ENCODE measurements around the gene SPEM1. TPM values are rescaled to one million over a fixed set of nuclear protein-coding genes. Genes with fewer than 3 reads are reported as not detected.

Gene SPEM1, protein sequence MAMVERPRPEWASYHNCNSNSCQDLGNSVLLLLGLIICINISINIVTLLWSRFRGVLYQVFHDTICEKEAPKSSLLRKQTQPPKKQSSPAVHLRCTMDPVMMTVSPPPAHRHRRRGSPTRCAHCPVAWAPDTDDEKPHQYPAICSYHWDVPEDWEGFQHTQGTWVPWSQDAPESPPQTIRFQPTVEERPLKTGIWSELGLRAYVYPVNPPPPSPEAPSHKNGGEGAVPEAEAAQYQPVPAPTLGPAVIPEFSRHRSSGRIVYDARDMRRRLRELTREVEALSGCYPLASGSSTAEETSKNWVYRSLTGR
- total RNA-seq = not detected
- under 1 TPM in 1 of 3 donors, not detected in 2; 0.20 TPM for polyA plus RNA-seq
- long read RNA-seq, donor 1 = 0 reads
- long read RNA-seq, donor 2 = 0 reads
- long read RNA-seq, donor 3 = 0 reads
- long read RNA-seq, donor 4 = 0 reads
- long read RNA-seq, donor 5 = 0 reads
- long read RNA-seq, donor 6 = 0 reads
- long read RNA-seq, donor 7 = 0 reads
- long read RNA-seq, donor 8 = 0 reads
- long read RNA-seq, donor 9 = 0 reads
- long read RNA-seq, donor 10 = 0 reads

DNA sequence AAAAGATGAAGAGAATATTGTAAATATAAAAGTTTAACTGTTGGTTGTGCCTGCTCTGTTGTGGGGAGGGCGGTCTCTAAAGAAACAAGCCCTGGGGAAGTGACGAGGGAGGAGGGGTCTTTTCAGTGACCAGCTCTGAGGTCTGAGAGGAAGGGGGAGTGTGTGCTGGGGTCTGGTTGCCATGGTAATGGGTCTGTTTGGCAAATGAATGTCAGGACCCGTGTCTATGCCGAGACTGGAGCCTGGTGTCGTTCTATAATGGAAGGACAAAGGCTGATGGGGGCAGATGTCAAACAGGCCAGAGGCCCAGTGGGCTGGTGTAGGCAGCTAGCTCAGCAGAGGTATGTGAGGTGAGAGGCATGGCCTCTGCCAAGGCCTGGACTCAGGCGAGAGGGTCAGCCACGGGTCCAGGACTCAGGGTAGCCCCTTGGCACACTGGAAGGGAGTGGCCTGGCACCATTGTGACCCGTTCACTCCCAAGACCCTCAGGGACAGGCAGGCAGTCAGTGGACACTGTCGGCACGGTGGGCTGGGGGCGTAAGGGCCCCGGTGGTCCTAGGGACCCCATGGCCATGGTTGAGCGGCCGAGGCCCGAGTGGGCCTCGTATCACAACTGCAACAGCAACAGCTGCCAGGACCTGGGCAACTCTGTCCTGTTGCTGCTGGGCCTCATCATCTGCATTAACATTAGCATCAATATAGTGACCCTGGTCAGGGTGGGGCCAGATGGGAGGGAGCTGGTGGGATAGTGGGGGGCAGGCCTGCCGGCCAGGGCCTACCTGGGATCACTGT is at the start of gene SPEM1:
Gene SPEM1 (plus strand): TSS at position 506 of the 792 bp plus-strand sequence. CDS start 61 bp downstream, at position 567.
- peaks cover 0 to 5% (median 0%) of the 10 kb centered on the region in 3 donors for H3K27me3 ChIP-seq
- no peak for TF ChIP-seq POLR2AphosphoS5 (IDR thresholded peaks at IDR 0.05)
- TF ChIP-seq, protein P1, sequence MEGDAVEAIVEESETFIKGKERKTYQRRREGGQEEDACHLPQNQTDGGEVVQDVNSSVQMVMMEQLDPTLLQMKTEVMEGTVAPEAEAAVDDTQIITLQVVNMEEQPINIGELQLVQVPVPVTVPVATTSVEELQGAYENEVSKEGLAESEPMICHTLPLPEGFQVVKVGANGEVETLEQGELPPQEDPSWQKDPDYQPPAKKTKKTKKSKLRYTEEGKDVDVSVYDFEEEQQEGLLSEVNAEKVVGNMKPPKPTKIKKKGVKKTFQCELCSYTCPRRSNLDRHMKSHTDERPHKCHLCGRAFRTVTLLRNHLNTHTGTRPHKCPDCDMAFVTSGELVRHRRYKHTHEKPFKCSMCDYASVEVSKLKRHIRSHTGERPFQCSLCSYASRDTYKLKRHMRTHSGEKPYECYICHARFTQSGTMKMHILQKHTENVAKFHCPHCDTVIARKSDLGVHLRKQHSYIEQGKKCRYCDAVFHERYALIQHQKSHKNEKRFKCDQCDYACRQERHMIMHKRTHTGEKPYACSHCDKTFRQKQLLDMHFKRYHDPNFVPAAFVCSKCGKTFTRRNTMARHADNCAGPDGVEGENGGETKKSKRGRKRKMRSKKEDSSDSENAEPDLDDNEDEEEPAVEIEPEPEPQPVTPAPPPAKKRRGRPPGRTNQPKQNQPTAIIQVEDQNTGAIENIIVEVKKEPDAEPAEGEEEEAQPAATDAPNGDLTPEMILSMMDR (IDR thresholded peaks at IDR 0.05) = no peak
- TF ChIP-seq EP300 (IDR thresholded peaks at IDR 0.05) = no peak
- TF ChIP-seq POLR2A (IDR thresholded peaks at IDR 0.05) = no peak
- no peak within 1 kb of the TSS for H3K27ac ChIP-seq
- H3K9me3 ChIP-seq = no peaks in the 10 kb centered on the region
- H3K4me3 ChIP-seq = no peak within 1 kb of the TSS
- 64 to 77% (median 74%) methylated on average over 10 to 17 of the region's 17 CpGs for WGBS, 5 donors
- no peaks in the 10 kb centered on the region for H3K4me1 ChIP-seq
- intact Hi-C loops (cut with DNase I; ENCODE audit: low total_unique reads) = loop anchor here (10.0 kb wide), 1 partner anchor 55 kb away; no protein-coding TSS in a partner anchor
- peaks cover 0 to 34% (median 14%) of the 10 kb centered on the region in 4 donors for H3K36me3 ChIP-seq
- DNase-seq = peak in 1 of 2 donors; percentile 51

DNA sequence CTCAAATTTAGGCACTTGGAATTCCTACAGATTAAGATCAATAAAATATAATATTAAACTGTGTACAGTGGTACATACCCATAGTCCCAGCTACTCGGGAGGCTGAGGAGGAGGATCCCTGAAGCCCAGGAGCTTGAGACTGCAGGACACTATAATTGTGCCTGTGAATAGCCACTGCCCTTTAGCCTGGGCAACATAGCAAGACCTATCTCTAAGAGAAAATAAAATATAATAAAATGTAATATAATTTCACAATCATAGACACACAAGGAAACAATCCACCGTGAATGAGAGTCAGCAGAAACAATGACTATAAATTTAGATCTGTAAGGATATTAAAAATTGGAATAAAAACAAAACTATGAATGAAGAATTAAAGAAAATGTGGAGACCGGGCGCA is 49.3 kb upstream of the SPEM1 start:
- TF ChIP-seq POLR2A (IDR thresholded peaks at IDR 0.05) (no peak), EP300 (IDR thresholded peaks at IDR 0.05) (no peak)
- TF ChIP-seq, protein P1 (IDR thresholded peaks at IDR 0.05) = no peak
- H3K27me3 ChIP-seq = peaks cover 0 to 13% (median 0%) of the 10 kb centered on the region in 3 donors
- H3K27ac ChIP-seq = no peak overlapping the region
- no peaks in the 10 kb centered on the region for H3K9me3 ChIP-seq
- no peaks in the 10 kb centered on the region for H3K4me1 ChIP-seq
- DNase-seq = no peak
- H3K4me3 ChIP-seq = no peak overlapping the region
- WGBS, 5 donors = 82 to 90% (median 86%) methylated on average over 4 of the region's 4 CpGs
- H3K36me3 ChIP-seq = no peaks in the 10 kb centered on the region
- intact Hi-C loops (cut with DNase I; ENCODE audit: low total_unique reads) = no loop called here

DNA sequence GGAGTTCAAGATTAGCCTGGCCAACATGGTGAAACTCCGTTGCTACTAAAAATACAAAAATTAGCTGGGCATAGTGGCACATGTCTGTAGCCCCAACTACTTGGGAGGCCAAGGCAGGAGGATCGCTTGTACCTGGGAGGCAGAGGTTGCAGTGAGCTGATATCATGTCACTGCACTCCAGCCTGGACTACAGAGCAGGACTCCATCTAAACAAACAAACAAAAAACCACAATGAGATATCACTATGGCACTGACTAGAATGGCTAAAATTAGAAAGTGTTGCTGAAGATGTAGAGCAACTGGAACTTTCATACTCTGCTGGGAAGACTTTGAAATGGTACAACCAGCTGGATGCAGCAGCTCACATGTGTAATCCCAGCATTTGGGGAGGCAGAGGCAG is 45.8 kb upstream of the SPEM1 start:
- Histone ChIP-seq H3K4me1 (no peaks in the 10 kb centered on the region), H3K4me3 (no peak overlapping the region), H3K36me3 (no peaks in the 10 kb centered on the region), H3K27me3 (peaks cover 0 to 13% (median 0%) of the 10 kb centered on the region in 3 donors), H3K27ac (no peak overlapping the region), H3K9me3 (no peaks in the 10 kb centered on the region)
- 76 to 89% (median 82%) methylated on average over 2 of the region's 2 CpGs for WGBS, 5 donors
- intact Hi-C loops (cut with DNase I; ENCODE audit: low total_unique reads) = no loop called here
- TF ChIP-seq POLR2A (IDR thresholded peaks at IDR 0.05) = no peak
- no peak for TF ChIP-seq EP300 (IDR thresholded peaks at IDR 0.05)
- TF ChIP-seq, protein P1 (IDR thresholded peaks at IDR 0.05) = no peak
- no peak for TF ChIP-seq POLR2AphosphoS5 (IDR thresholded peaks at IDR 0.05)
- DNase-seq = no peak

DNA sequence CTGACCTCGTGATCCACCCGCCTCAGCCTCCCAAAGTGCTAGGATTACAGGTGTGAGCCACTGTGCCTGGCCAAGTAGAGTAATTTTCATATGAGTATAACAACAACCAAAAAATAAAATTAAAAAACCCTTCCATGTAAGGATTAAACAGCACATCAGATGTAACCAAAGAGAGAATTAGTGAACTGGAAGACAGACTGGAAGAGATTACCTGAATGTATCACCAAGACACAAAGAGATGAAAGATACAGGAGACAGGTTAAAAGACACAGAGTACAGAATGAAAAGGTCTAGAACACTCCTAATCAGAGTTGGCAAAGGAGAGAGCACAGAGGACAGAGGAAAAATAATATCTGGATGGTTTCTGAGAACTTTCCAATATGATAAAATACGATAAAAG is 41.0 kb upstream of the SPEM1 start:
- Histone ChIP-seq H3K9me3 (no peaks in the 10 kb centered on the region), H3K4me1 (peaks cover 25 to 42% (median 35%) of the 10 kb centered on the region in 4 donors), H3K4me3 (no peak overlapping the region), H3K27me3 (peaks cover 0 to 28% (median 5%) of the 10 kb centered on the region in 3 donors), H3K27ac (no peak overlapping the region), H3K36me3 (peaks cover 0 to 11% (median 6%) of the 10 kb centered on the region in 4 donors)
- TF ChIP-seq POLR2A (IDR thresholded peaks at IDR 0.05) (no peak), POLR2AphosphoS5 (IDR thresholded peaks at IDR 0.05) (no peak)
- TF ChIP-seq, protein P1 (IDR thresholded peaks at IDR 0.05) = no peak
- intact Hi-C loops (cut with DNase I; ENCODE audit: low total_unique reads) = no loop called here
- WGBS, 5 donors = 94 to 100% (median 95%) methylated on average over 3 of the region's 3 CpGs
- no peak for DNase-seq

All from stomach (tissue), 19 donors.